ENCODE results near the gene ZNF771.

Gene ZNF771

GRCh38 chr16:30407102-30407803, at the start of gene ZNF771:
Gene ZNF771, plus strand, starts transcription at chr16:30407606. Its CDS starts 448 bp downstream, at chr16:30408054.
- no peak within 1 kb of the TSS for H3K27ac ChIP-seq (ENCODE audit: low read length)
- H3K4me3 ChIP-seq (ENCODE audit: low read length) = peak within 1 kb of the TSS; percentile 70
- H3K9me3 ChIP-seq (ENCODE audit: insufficient read depth, low read depth, low read length) = no peaks in the 10 kb centered on the region
- no peaks in the 10 kb centered on the region for H3K27me3 ChIP-seq (ENCODE audit: insufficient read depth, low read length)
- H3K9ac ChIP-seq (ENCODE audit: low read depth, low read length) = peak within 1 kb of the TSS; percentile 69
- H3K4me1 ChIP-seq (ENCODE audit: insufficient read depth, low read length) = peaks cover 8% of the 10 kb centered on the region; the same call in 1 of the 2 replicates
- peaks cover 21% of the 10 kb centered on the region for H3K36me3 ChIP-seq (ENCODE audit: insufficient read depth, low read depth, low read length)

- no peak overlapping the region for H3K27ac ChIP-seq (ENCODE audit: low read length)
- no peak overlapping the region for H3K9ac ChIP-seq (ENCODE audit: low read depth, low read length)
- H3K4me1 ChIP-seq (ENCODE audit: insufficient read depth, low read length) = peaks cover 10% of the 10 kb centered on the region; the same call in 1 of the 2 replicates
- no peak overlapping the region for H3K4me3 ChIP-seq (ENCODE audit: low read length)
- peaks cover 20% of the 10 kb centered on the region for H3K36me3 ChIP-seq (ENCODE audit: insufficient read depth, low read depth, low read length)
- no peaks in the 10 kb centered on the region for H3K9me3 ChIP-seq (ENCODE audit: insufficient read depth, low read depth, low read length)
- H3K27me3 ChIP-seq (ENCODE audit: insufficient read depth, low read length) = no peaks in the 10 kb centered on the region
These were observed 49.5 kb upstream of the ZNF771 start for GRCh38 chr16:30357715-30358576.

DNA sequence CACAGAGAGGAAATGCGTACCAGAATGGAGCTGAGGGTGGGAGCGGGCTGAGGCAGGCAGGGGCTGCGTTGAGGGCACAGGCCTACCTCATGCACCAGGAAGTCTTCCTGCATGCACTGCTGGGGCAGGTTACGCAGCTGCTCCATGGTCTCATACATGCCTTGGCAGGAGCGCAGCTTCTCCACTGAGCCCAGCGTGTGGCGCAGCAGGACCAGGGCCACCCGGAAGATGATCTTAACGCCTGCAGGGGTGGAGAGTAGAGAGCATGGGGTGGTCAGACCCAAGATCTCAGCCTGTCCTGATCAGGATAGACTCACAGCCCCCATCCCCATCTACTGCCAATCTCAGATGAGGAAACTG, 48.8 kb upstream of the ZNF771 start:
- Histone ChIP-seq H3K4me3 (ENCODE audit: low read length) (no peak overlapping the region), H3K9ac (ENCODE audit: low read depth, low read length) (no peak overlapping the region)

GRCh38 chr16:30358990-30359870, 48.2 kb upstream of the ZNF771 start:
- no peaks in the 10 kb centered on the region for H3K9me3 ChIP-seq (ENCODE audit: insufficient read depth, low read depth, low read length)
- no peak overlapping the region for H3K9ac ChIP-seq (ENCODE audit: low read depth, low read length)
- no peak overlapping the region for H3K4me3 ChIP-seq (ENCODE audit: low read length)
- peaks cover 10% of the 10 kb centered on the region; the same call in 1 of the 2 replicates for H3K36me3 ChIP-seq (ENCODE audit: insufficient read depth, low read depth, low read length)
- H3K27me3 ChIP-seq (ENCODE audit: insufficient read depth, low read length) = no peaks in the 10 kb centered on the region
- peaks cover 5% of the 10 kb centered on the region; the same call in 1 of the 2 replicates for H3K4me1 ChIP-seq (ENCODE audit: insufficient read depth, low read length)
- H3K27ac ChIP-seq (ENCODE audit: low read length) = no peak overlapping the region

More for the DNA sequence above, 48.8 kb upstream of the ZNF771 start:
- H3K9me3 ChIP-seq (ENCODE audit: insufficient read depth, low read depth, low read length) = no peaks in the 10 kb centered on the region
- H3K27ac ChIP-seq (ENCODE audit: low read length) = no peak overlapping the region
- peaks cover 10% of the 10 kb centered on the region; the same call in 1 of the 2 replicates for H3K4me1 ChIP-seq (ENCODE audit: insufficient read depth, low read length)
- no peaks in the 10 kb centered on the region for H3K27me3 ChIP-seq (ENCODE audit: insufficient read depth, low read length)
- peaks cover 14% of the 10 kb centered on the region for H3K36me3 ChIP-seq (ENCODE audit: insufficient read depth, low read depth, low read length)

- Histone ChIP-seq H3K4me1 (ENCODE audit: insufficient read depth, low read length) (peaks cover 5% of the 10 kb centered on the region; the same call in 1 of the 2 replicates), H3K36me3 (ENCODE audit: insufficient read depth, low read depth, low read length) (peaks cover 14% of the 10 kb centered on the region)
These were observed 47.6 kb upstream of the ZNF771 start for GRCh38 chr16:30359871-30360170.

GRCh38 chr16:30361180-30361579, 46.2 kb upstream of the ZNF771 start:
- H3K27me3 ChIP-seq (ENCODE audit: insufficient read depth, low read length) = no peaks in the 10 kb centered on the region
- H3K27ac ChIP-seq (ENCODE audit: low read length) = no peak overlapping the region
- H3K9me3 ChIP-seq (ENCODE audit: insufficient read depth, low read depth, low read length) = no peaks in the 10 kb centered on the region
- H3K4me3 ChIP-seq (ENCODE audit: low read length) = no peak overlapping the region
- H3K4me1 ChIP-seq (ENCODE audit: insufficient read depth, low read length) = peaks cover 2% of the 10 kb centered on the region; the same call in 1 of the 2 replicates
- peaks cover 18% of the 10 kb centered on the region for H3K36me3 ChIP-seq (ENCODE audit: insufficient read depth, low read depth, low read length)
- H3K9ac ChIP-seq (ENCODE audit: low read depth, low read length) = no peak overlapping the region

More at GRCh38 chr16:30359871-30360170, 47.6 kb upstream of the ZNF771 start:
- H3K9ac ChIP-seq (ENCODE audit: low read depth, low read length) = no peak overlapping the region
- H3K4me3 ChIP-seq (ENCODE audit: low read length) = no peak overlapping the region
- H3K9me3 ChIP-seq (ENCODE audit: insufficient read depth, low read depth, low read length) = no peaks in the 10 kb centered on the region
- no peaks in the 10 kb centered on the region for H3K27me3 ChIP-seq (ENCODE audit: insufficient read depth, low read length)
- no peak overlapping the region for H3K27ac ChIP-seq (ENCODE audit: low read length)

GRCh38 chr16:30365200-30365599, 42.2 kb upstream of the ZNF771 start:
- no peak overlapping the region; the same call in 1 of the 2 replicates for H3K9ac ChIP-seq (ENCODE audit: low read depth, low read length)
- H3K4me3 ChIP-seq (ENCODE audit: low read length) = no peak overlapping the region
- H3K4me1 ChIP-seq (ENCODE audit: insufficient read depth, low read length) = peaks cover 15% of the 10 kb centered on the region; the same call in 1 of the 2 replicates
- H3K27me3 ChIP-seq (ENCODE audit: insufficient read depth, low read length) = no peaks in the 10 kb centered on the region
- H3K36me3 ChIP-seq (ENCODE audit: insufficient read depth, low read depth, low read length) = peaks cover 8% of the 10 kb centered on the region; the same call in 1 of the 2 replicates
- no peaks in the 10 kb centered on the region for H3K9me3 ChIP-seq (ENCODE audit: insufficient read depth, low read depth, low read length)
- H3K27ac ChIP-seq (ENCODE audit: low read length) = no peak overlapping the region

- Histone ChIP-seq H3K4me3 (ENCODE audit: low read length) (no peak overlapping the region), H3K4me1 (ENCODE audit: insufficient read depth, low read length) (peaks cover 15% of the 10 kb centered on the region; the same call in 1 of the 2 replicates), H3K9me3 (ENCODE audit: insufficient read depth, low read depth, low read length) (no peaks in the 10 kb centered on the region), H3K27me3 (ENCODE audit: insufficient read depth, low read length) (no peaks in the 10 kb centered on the region), H3K27ac (ENCODE audit: low read length) (no peak overlapping the region), H3K36me3 (ENCODE audit: insufficient read depth, low read depth, low read length) (peaks cover 8% of the 10 kb centered on the region; the same call in 1 of the 2 replicates), H3K9ac (ENCODE audit: low read depth, low read length) (no peak overlapping the region)
These were observed 40.9 kb upstream of the ZNF771 start for GRCh38 chr16:30366511-30366910.

DNA sequence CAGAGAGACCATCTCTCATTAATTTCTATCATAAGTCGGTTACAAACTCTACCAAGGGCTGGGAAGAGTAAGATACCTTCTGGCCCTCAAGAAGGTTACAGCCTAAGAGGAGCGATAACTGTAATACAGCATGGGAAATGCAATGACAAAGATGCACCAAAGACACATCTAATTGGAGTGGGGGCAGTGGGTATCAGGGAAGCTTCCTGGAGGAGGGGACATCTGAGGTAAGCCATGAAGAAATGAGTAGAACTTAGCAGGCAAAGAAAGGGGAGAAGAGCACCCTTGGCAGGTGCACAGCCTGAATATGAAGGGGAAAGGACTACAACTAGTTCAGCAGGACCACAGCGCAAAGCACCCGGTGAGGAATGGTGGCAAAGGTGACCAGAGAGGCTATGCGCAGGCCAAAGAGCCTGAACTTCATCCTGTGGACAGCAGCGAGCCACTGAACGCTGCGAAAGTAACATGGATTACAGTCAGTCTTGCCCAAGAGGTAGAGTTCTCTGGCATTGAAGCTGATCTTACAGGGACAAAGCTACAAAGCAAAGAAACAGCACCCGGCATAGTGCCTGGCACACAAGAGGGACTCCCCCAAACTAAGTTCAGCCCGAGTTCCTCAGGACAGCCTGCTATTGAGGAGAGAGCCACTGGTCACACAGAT, 39.9 kb upstream of the ZNF771 start:
- Histone ChIP-seq H3K4me3 (ENCODE audit: low read length) (peak overlapping the region; percentile 75), H3K36me3 (ENCODE audit: insufficient read depth, low read depth, low read length) (peaks cover 8% of the 10 kb centered on the region; the same call in 1 of the 2 replicates), H3K4me1 (ENCODE audit: insufficient read depth, low read length) (peaks cover 15% of the 10 kb centered on the region; the same call in 1 of the 2 replicates), H3K9me3 (ENCODE audit: insufficient read depth, low read depth, low read length) (no peaks in the 10 kb centered on the region), H3K9ac (ENCODE audit: low read depth, low read length) (peak overlapping the region; percentile 53; the same call in 1 of the 2 replicates), H3K27ac (ENCODE audit: low read length) (no peak overlapping the region), H3K27me3 (ENCODE audit: insufficient read depth, low read length) (no peaks in the 10 kb centered on the region)

GRCh38 chr16:30368122-30368791, 39.1 kb upstream of the ZNF771 start:
- Histone ChIP-seq H3K27me3 (ENCODE audit: insufficient read depth, low read length) (no peaks in the 10 kb centered on the region), H3K9ac (ENCODE audit: low read depth, low read length) (peak overlapping the region; percentile 53; the same call in 1 of the 2 replicates), H3K36me3 (ENCODE audit: insufficient read depth, low read depth, low read length) (peaks cover 8% of the 10 kb centered on the region; the same call in 1 of the 2 replicates), H3K9me3 (ENCODE audit: insufficient read depth, low read depth, low read length) (no peaks in the 10 kb centered on the region), H3K4me1 (ENCODE audit: insufficient read depth, low read length) (peaks cover 15% of the 10 kb centered on the region; the same call in 1 of the 2 replicates), H3K4me3 (ENCODE audit: low read length) (peak overlapping the region; percentile 75), H3K27ac (ENCODE audit: low read length) (no peak overlapping the region)
